Superior temporal gyrus (tissue), 1 donor: Measurements from ENCODE around the gene MTCL1.
"Not testable (repeated sequence)": the region's sequence is repeated elsewhere in the genome, so short reads cannot be mapped to it uniquely, and the experiment has no call there.

Experiments
- DNase-seq: peaks from one replicate; pipeline ENCODE4 v3.0.0-alpha.2; 2016; ENCODE audit errors: extremely low spot score

The MTCL1 gene

DNA sequence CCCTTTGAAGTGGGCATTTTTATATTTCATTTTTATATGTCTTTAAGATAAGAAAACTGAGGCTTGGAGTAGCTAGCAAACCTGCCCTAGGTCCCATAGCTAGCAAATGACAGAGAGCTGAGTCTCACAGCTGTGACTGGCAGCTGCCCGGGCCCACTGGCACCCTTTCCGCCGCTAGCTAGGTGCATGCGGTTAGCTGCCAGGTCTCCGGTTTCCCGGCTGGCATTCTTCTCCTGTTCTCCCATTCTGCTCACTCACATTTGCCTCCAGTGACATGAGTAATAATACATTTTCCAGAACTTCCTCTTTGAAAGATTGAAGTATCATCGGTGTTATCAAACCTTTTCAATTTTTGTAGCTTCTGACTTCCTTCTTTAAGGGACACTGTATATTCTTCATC, 38.7 kb downstream of the MTCL1 start:
- no peak for DNase-seq

DNA sequence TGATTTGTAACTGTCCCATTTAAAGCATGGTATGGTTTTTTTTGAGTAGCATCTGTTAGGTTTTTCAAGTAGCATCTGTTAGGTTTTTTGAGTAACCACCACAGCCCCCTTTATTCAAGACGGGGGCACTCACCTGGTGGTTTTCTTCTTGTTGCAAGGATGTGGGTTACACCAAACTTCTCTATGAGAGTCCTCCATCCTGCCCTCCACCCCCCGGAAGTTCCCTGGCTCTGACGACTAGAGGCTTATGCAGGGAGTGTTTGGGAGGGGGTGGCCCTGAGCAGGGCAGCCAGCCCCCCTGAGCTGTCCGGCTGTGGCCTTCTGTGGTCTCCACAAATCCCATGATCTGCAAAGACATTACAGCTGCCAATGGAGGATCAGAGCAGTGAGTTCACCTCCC, 39.3 kb downstream of the MTCL1 start:
- no peak for DNase-seq

DNA sequence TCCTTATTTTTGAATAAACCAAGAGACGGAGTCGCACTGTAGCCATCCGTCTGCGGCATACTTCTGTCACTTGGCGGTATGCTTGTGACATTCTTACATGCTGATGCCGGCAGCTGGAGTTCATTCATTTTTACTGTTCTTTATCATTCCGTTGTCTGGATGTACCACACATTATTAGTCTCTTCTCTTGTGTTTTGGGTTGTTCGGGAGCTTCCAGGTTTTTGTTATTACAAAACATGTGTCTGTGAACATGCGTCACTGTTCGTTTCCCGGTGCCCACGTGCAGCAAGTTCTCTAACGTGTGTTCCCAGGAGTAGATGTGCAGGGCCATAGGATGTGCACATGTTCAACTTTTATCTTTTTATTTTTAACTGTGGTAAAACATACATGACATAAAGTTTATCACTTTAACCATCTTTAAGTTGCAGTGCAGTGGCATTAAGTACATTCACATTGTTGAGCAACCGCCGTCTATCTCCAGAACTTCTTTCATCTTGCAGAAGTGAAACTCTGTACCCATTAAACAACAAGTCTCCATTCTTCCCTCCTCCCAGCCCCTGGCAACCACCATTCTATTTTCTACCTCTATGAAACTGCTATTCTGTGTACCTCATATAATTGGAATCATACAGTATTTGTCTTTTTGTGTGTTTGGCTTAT, 40.1 kb downstream of the MTCL1 start:
- no peak for DNase-seq

GRCh38 chr18:8747440-8747937, 42.1 kb downstream of the MTCL1 start:
- DNase-seq: no peak

GRCh38 chr18:8749492-8749891, 44.1 kb downstream of the MTCL1 start:
- no peak for DNase-seq

GRCh38 chr18:8750954-8751415, 45.6 kb downstream of the MTCL1 start:
- no peak for DNase-seq

DNA sequence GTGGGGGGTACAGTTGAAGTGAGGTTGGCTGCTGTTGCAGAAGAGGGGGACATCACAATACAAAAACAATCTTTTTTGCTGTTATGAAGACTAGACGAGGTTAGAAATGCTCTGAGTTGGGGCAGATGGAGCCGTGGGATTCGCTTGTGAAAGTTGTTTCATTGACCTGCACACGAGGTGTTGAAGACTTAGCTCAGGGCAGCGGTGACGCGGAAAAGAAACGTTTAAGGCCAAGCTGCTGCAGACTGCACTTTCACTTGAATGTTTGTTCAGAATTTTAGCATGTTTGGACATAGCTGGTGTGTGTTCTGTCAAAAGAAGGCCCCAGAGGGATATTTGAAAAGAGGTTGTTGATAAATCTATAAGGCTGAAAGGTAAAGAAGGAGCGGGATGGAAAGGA, 46.3 kb downstream of the MTCL1 start:
- no peak for DNase-seq

- DNase-seq: no peak
Observed at GRCh38 chr18:8752329-8752728, 47.0 kb downstream of the MTCL1 start.

GRCh38 chr18:8754995-8755960, 49.9 kb downstream of the MTCL1 start:
- no peak for DNase-seq

GRCh38 chr18:8756571-8756970, 51.2 kb downstream of the MTCL1 start:
- DNase-seq: no peak

- DNase-seq: no peak
Observed at GRCh38 chr18:8757396-8757997, 52.1 kb downstream of the MTCL1 start.

GRCh38 chr18:8758466-8758865, 53.1 kb downstream of the MTCL1 start:
- DNase-seq: no peak

- DNase-seq: no peak
Observed at GRCh38 chr18:8760984-8761383, 55.6 kb downstream of the MTCL1 start.

- not testable (repeated sequence) for DNase-seq
Observed at GRCh38 chr18:8761535-8761934, 56.2 kb downstream of the MTCL1 start.

DNA sequence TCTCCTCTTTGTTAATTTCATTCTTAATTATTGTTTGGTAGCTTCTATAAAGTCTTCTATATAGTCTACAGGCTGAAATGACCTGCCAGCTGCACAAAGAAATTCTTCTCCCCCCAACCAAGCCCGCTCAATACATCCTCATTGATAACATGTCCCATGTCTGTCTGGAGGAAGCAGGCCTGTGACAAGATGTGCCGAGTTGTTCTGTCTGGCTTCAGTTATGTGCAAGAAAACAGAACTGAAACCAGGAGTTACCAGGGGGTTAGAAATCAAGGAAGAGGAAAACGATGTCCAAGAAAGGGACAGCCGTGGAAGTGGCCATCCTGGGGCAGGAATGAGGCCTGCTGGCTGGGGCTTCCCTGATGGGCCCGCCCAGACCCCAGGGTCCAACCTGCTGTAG, 57.6 kb downstream of the MTCL1 start:
- no peak for DNase-seq

- DNase-seq: no peak
Observed at GRCh38 chr18:8763611-8764010, 58.3 kb downstream of the MTCL1 start.

DNA sequence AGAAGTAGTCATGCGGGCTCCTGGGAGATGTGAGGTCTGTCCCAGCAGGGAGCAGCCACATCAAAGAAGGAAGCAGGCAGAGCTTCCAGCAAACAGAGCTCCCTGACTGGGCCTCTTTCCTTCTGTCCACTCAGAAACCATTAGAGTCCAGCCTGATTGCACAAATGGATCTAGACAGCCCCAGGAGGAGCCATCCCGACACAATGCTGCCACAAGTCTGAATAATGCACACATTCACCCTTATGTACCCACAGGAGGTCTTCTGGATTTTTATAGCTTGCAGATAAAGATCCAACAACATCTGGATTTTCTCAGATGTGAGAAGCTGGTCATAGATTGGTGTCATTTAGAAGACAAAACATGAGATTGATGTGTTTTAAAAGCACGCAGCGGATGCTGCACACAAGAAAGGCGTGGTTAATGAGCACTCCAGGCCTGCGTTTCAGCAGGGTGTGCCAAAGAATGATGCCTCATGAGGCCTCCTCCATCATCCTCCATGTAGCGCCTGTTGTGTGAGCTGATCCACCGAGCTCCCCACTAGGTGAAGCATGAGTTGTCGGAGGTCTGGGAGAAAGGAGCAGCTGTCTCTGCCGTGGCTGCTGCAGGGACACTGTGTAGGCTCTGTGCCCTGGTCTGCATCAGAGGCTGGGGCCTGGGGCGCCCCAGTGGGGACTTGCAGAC, 60.6 kb downstream of the MTCL1 start:
- DNase-seq: no peak

DNA sequence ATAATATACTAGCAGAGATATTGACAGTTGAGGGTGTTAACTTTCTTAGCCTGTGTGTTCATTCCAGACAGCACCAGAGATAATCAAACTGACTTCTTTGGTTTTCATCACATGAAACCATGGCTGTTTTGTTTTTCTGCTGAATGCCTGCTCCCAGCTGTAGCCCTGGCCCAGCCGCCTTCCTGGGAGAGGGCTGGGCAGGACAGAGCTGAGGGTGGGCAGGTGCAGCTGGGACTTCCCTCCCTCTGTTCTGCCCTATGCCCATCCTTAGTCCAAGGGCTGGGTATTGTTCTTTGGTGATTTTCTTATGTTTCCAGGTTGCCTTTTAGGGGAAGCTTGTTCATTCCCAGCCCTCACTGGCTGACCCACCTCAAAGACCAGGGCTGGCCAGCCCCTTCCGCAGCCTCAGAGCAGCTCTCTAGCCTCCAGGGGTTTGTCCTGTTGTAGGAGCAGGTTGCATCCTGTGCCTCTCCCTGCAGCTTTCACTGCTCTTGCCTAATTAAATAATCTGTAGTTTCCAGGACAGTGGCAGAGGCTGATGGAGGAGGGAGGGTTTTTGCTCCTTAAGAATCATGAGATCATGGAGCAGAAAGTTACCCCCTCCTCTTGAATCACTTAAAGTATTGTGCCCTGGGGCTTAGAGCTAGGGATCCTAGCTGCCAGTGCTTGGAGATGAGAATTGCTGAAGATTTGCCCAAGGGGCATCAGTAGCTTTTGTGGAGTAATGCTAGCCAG, 61.4 kb downstream of the MTCL1 start:
- DNase-seq: no peak

GRCh38 chr18:8767340-8767739, 62.0 kb downstream of the MTCL1 start:
- no peak for DNase-seq

DNA sequence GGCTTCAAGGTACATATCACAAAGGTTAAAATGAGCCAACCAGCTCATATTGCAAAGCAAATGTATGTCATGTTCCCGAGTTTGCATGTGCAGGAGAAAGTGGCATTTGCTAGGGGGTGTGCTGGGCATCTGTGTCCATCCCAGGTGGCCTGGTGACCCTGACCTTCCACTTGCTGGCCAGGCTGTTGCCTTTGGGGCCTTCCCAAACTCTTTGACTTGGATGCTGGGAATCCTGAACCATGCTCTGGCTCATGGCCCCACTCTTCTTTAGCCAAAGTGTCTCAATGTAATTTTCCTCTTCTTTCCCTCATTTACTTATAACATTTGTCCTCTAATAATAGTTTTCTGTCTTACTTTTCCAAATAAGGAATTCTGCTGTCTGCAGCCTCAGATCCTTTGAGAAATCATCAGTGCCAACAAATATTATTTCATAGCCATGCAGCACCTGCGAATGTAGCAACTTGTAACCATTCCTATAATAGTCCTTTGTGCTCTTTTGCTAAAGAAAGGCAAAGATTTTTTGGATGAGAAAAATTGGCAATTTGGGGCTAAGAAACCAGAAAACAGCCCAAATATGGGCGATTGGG, 64.2 kb downstream of the MTCL1 start:
- no peak for DNase-seq

- DNase-seq: no peak
Observed at GRCh38 chr18:8770657-8771056, 65.3 kb downstream of the MTCL1 start.
